ENCODE data around the gene AOPEP.

- TF ChIP-seq TRAFD1 (CRISPR knock-in tag; IDR thresholded peaks at IDR 0.05; ENCODE audit: borderline replicate concordance) (no peak), ZNF367 (CRISPR knock-in tag; IDR thresholded peaks at IDR 0.05; ENCODE audit: borderline replicate concordance) (no peak), PAX8 (CRISPR knock-in tag; IDR thresholded peaks at IDR 0.05; ENCODE audit: borderline replicate concordance) (no peak), CTCF (CRISPR knock-in tag; IDR thresholded peaks at IDR 0.05) (no peak; the same call in 1 of the 2 replicates), ZNF33A (CRISPR knock-in tag; IDR thresholded peaks at IDR 0.05; ENCODE audit: borderline replicate concordance) (no peak), BORCS8-MEF2B (CRISPR knock-in tag; IDR thresholded peaks at IDR 0.05) (no peak)
Measured at GRCh38 chr9:95044731-95045508, 318.4 kb downstream of the AOPEP start.
